Body of pancreas (tissue), 4 donors: ENCODE results near the gene ACADS. TPM values are rescaled to one million over a fixed set of nuclear protein-coding genes. Genes with fewer than 3 reads are reported as not detected.

Source experiments
- ATAC-seq: fragments of 150-250 bp; one replicate; pipeline ENCODE4 v1.9.1; 2016
- DNase-seq, 4 donors: peaks; one replicate each; pipeline ENCODE4 v3.0.0-alpha.2; 2019
- H3K27ac ChIP-seq, 4 donors: fragments of 200-600 bp; sonication (generic); 1 replicate in 3 of 4; 2 replicates in 1 of 4; pipeline versions ENCODE4 v1.5.1 to v1.6.1; 2016 to 2019; ENCODE audit warnings: mild to moderate bottlenecking in 1 of 4, mixed read lengths in 1 of 4, moderate library complexity in 1 of 4
- H3K27me3 ChIP-seq, 2 donors: fragments of 200-600 bp; sonication (generic); one replicate each; pipeline ENCODE4 v1.6.0; 2016; ENCODE audit warnings: mild to moderate bottlenecking in 1 of 2
- H3K36me3 ChIP-seq, 2 donors: fragments of 200-600 bp; sonication (generic); replicated peaks in 1 of 2; 2 replicates each; pipeline ENCODE4 v1.5.1; 2016; ENCODE audit warnings: low read depth in 2 of 2; ENCODE audit not compliant: insufficient read depth in 1 of 2
- H3K4me1 ChIP-seq: fragments of 200-600 bp; sonication (generic); one replicate; pipeline ENCODE4 v1.6.0; 2016
- H3K4me3 ChIP-seq, 2 donors: fragments of 200-600 bp; sonication (generic); 1 replicate in 1 of 2; 2 replicates in 1 of 2; pipeline ENCODE4 v1.5.1; 2016 to 2019
- H3K9me3 ChIP-seq, 3 donors: fragments of 200-600 bp; sonication (generic); 1 replicate in 2 of 3; 2 replicates in 1 of 3; pipeline ENCODE4 v1.5.1; 2016
- POLR2A ChIP-seq, 3 donors: fragments of 450-650 bp; IDR thresholded peaks; one replicate each; pipeline ENCODE4 v1.6.1; 2016; ENCODE audit warnings: antibody characterized with exemption in 3 of 3, mild to moderate bottlenecking in 2 of 3
- WGBS, 2 donors: methylation state at CpG; one replicate each; pipeline ENCODE4 v1.1.5; 2017; 5-methylcytosine and 5-hydroxymethylcytosine counted together
- intact Hi-C: fragments of 100-400 bp; cut with DNase I; formaldehyde crosslinking; loops from one replicate; pipeline ENCODE4 v1.15.1; 2023
- total RNA-seq, 2 donors: library from RNA; depleted of rRNA; stranded (reverse); fragments of >200 nt; gene quantifications; one replicate each; pipeline ENCODE4 v1.1.0, GENCODE V29; 2016
- TF ChIP-seq, protein P1 (sequence below), 7 experiments: fragments of 450-650 bp in 4 of 7; fragments of 200-600 bp in 3 of 7; sonication (generic) in 3 of 7; IDR thresholded peaks; one replicate each; pipeline ENCODE4 v1.5.1; 2016 to 2019; ENCODE audit warnings: antibody characterized with exemption in 7 of 7

The ACADS gene
- total RNA-seq, 2 donors from 2014 or later: 33.5 to 55.0 TPM

GRCh38 chr12:120764816-120765215 lies 39.2 kb downstream of the ACADS start:
- DNase-seq (no peak), ATAC-seq (no peak)
- H3K27ac ChIP-seq: no peak overlapping the region
- no peaks in the 10 kb centered on the region for H3K9me3 ChIP-seq
- intact Hi-C loops: no loop called here
- TF ChIP-seq, protein P1, sequence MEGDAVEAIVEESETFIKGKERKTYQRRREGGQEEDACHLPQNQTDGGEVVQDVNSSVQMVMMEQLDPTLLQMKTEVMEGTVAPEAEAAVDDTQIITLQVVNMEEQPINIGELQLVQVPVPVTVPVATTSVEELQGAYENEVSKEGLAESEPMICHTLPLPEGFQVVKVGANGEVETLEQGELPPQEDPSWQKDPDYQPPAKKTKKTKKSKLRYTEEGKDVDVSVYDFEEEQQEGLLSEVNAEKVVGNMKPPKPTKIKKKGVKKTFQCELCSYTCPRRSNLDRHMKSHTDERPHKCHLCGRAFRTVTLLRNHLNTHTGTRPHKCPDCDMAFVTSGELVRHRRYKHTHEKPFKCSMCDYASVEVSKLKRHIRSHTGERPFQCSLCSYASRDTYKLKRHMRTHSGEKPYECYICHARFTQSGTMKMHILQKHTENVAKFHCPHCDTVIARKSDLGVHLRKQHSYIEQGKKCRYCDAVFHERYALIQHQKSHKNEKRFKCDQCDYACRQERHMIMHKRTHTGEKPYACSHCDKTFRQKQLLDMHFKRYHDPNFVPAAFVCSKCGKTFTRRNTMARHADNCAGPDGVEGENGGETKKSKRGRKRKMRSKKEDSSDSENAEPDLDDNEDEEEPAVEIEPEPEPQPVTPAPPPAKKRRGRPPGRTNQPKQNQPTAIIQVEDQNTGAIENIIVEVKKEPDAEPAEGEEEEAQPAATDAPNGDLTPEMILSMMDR (IDR thresholded peaks at IDR 0.05): no peak
- TF ChIP-seq POLR2A (IDR thresholded peaks at IDR 0.05): no peak
- 83 to 87% methylated on average over 9 of the region's 9 CpGs for WGBS, 2 donors
- no peaks in the 10 kb centered on the region for H3K4me1 ChIP-seq
- peaks cover 9 to 34% of the 10 kb centered on the region in 2 donors for H3K36me3 ChIP-seq
- no peaks in the 10 kb centered on the region for H3K27me3 ChIP-seq
- H3K4me3 ChIP-seq: no peak overlapping the region

DNA sequence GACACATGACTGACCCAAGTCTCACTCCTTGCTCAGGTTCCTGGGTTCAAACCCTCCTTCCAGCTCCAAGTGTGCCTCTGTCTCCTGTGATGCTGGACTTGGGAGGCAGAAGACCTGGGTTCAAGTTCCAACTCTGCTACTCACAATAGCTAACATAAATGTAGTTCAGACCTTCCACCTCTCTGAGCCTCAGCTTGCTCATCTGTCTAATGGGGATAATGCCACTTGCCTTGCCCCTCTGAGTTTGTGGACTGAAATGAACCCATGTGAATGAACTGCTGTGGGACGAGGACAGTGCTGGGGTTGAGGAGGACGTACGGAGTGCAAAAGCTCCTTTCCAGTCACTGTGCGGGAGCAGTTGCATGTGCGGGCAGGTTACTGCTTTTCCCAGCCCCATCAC lies 40.9 kb downstream of the ACADS start:
- WGBS, 2 donors: 80 to 94% methylated on average over 5 of the region's 5 CpGs
- intact Hi-C loops: no loop called here
- Histone ChIP-seq H3K27me3 (no peaks in the 10 kb centered on the region), H3K27ac (no peak overlapping the region), H3K9me3 (no peaks in the 10 kb centered on the region), H3K4me3 (no peak overlapping the region), H3K4me1 (no peaks in the 10 kb centered on the region), H3K36me3 (peaks cover 9 to 35% of the 10 kb centered on the region in 2 donors)
- DNase-seq: no peak
- TF ChIP-seq, protein P1 (IDR thresholded peaks at IDR 0.05): no peak
- TF ChIP-seq POLR2A (IDR thresholded peaks at IDR 0.05): no peak
- ATAC-seq: no peak

DNA sequence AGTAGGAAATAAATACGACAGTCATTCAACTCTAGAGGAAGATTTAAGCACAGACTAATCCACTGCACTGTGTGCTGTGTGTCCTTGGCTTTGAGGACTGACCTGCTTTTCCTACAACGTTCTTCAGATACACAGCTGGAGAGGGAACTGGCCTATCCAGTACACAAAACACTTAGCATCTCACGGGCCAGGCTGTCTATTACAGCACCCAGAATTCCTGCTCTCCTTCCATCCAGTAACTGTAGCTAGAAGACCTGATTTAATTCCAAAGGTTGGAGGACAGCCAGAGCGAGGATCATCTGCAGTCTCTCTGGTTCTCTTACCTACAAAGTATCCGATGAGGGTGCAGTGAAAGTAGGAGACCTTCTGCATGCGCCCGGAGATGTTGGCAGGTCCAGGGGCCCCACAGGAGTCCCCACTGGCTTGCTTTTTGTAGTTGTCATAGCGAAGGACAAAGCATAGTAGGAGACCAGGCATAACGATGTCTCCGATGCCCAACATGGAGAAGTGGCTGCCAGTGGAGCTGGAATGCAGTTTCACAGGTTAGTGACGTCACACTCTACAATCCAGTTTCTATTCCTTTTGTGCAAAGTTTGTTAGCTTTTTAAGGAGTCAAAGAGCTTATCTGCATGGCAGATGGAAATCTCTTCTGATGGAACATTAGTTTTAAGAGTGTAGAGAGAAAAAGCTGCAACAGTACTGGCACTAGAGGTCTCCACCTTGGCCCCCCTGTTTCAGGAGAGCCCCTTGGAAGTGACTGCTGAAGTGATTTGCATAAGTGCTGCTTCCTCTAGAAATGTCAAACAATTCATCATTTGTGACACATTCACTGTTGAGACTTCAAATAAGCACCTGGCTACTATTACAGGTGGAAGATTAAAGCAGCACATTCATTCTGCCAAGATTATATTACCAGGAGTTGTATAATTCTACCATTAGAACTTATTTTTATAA lies 41.7 kb downstream of the ACADS start:
- no peak for DNase-seq

GRCh38 chr12:120771097-120771496 lies 45.5 kb downstream of the ACADS start:
- Histone ChIP-seq H3K27me3 (no peaks in the 10 kb centered on the region), H3K36me3 (peaks cover 6 to 26% of the 10 kb centered on the region in 2 donors), H3K4me3 (no peak overlapping the region), H3K27ac (no peak overlapping the region), H3K4me1 (no peaks in the 10 kb centered on the region), H3K9me3 (no peaks in the 10 kb centered on the region)
- intact Hi-C loops: no loop called here
- TF ChIP-seq POLR2A (IDR thresholded peaks at IDR 0.05): peak in 1 of 3 donors; percentile 7
- TF ChIP-seq, protein P1 (IDR thresholded peaks at IDR 0.05): no peak
- no peak for DNase-seq
- 88 to 89% methylated on average over 11 of the region's 11 CpGs for WGBS, 2 donors
- no peak for ATAC-seq

More for the DNA sequence above, 41.7 kb downstream of the ACADS start:
- no peak overlapping the region for H3K4me3 ChIP-seq
- intact Hi-C loops: no loop called here
- no peaks in the 10 kb centered on the region for H3K9me3 ChIP-seq
- H3K36me3 ChIP-seq: peaks cover 9 to 37% of the 10 kb centered on the region in 2 donors
- no peak for TF ChIP-seq POLR2A (IDR thresholded peaks at IDR 0.05)
- H3K4me1 ChIP-seq: no peaks in the 10 kb centered on the region
- H3K27ac ChIP-seq: no peak overlapping the region
- H3K27me3 ChIP-seq: no peaks in the 10 kb centered on the region
- no peak for ATAC-seq
- 82% methylated on average over 11 of the region's 11 CpGs for WGBS, 2 donors

DNA sequence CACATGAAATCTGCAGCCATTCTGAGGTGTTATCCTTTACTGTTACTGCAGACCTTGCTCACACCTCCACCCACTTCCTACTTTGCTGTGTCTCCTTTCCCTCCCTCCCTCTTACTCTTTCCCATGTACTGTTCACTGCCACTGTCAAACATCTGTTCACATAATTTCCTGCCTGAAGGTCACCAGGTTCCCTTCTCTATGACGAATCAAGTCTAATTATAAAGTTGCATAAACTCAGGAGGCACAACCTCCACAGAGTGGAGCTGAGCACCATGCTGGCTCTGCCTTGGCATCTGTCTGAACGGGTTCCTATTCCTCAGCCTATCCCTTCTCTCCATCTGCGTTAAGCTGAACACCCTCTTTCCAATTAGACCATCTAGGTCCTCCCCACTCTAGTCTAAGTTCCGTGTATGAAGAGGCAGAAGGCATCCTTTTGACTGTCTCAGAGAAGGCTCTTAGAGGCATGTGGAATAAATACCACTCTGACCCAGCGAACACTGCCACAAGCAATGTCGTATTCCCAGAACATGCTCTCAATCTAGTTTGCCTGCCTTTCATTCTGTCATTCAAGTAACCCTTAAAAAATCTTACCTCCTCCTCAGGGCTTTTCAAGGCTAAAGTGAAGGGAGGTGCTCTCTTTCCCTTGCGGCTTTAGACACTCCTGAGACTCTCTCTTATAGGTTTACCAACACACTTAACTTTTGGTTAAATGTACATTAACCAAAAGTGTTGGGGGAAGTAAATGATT lies 48.7 kb downstream of the ACADS start:
- intact Hi-C loops: no loop called here
- no peaks in the 10 kb centered on the region for H3K27me3 ChIP-seq
- ATAC-seq: no peak
- no peaks in the 10 kb centered on the region for H3K4me1 ChIP-seq
- H3K27ac ChIP-seq: no peak overlapping the region
- H3K36me3 ChIP-seq: peaks cover 0 to 5% of the 10 kb centered on the region in 2 donors
- TF ChIP-seq, protein P1 (IDR thresholded peaks at IDR 0.05): no peak
- no peak for TF ChIP-seq POLR2A (IDR thresholded peaks at IDR 0.05)
- no peak for DNase-seq
- 77 to 87% methylated on average over 7 of the region's 7 CpGs for WGBS, 2 donors
- no peak overlapping the region for H3K4me3 ChIP-seq
- H3K9me3 ChIP-seq: no peaks in the 10 kb centered on the region
